HepG2 (cell line): Measurements from ENCODE around the gene NXT1. TPM values are rescaled to one million over a fixed set of nuclear protein-coding genes. Genes with fewer than 3 reads are reported as not detected.

Experiments
- ATAC-seq: fragments of 200-7000 bp; cut with Tn5 transposase; 3 replicates; pipeline ENCODE4 v1.9.1; 2020; ENCODE audit warnings: mild to moderate bottlenecking, moderate library complexity
- BruUV-seq: library from RNA; stranded (reverse); fragments of 400-500 nt; replicated peaks from 2 replicates; lab custom pipeline; 2021; lab: Mats Ljungman, UMichigan
- CTCF ChIA-PET: fragments of 300-600 bp; formaldehyde crosslinking; extraction: SDS; loops from one replicate; lab custom pipeline; 2021; ENCODE audit warnings: low total read pairs, inconsistent platforms, low intra/inter-chr PET ratio; lab: Yijun Ruan, JAX
- POLR2A ChIA-PET: fragments of 350-600 bp; sonication (Branson Sonifier 250); formaldehyde crosslinking; loops from one replicate; lab custom pipeline; 2020; ENCODE audit warnings: antibody characterized with exemption, inconsistent platforms; lab: Yijun Ruan, JAX
- DNase-seq: peaks from one replicate; pipeline ENCODE4 v3.0.0-alpha.2; 2015; ENCODE audit warnings: low spot score
- FAIRE-seq: peaks from 3 replicates; lab custom pipeline; 2011; peaks lifted over from hg19 to GRCh38; lab: Jason Lieb, UNC
- H2AFZ ChIP-seq: one replicate; pipeline ENCODE4 v1.6.1; 2011; ENCODE audit warnings: low read length, inconsistent platforms
- H3K27ac ChIP-seq: fragments of 300-600 bp; 3 replicates; pipeline ENCODE4 v1.8.0; 2011; ENCODE audit warnings: mixed run types, mild to moderate bottlenecking, mixed read lengths, low read length, inconsistent platforms; ENCODE audit not compliant: insufficient read depth; ENCODE audit errors: extremely low read length
- H3K27me3 ChIP-seq, 2 experiments: fragments of 200-600 bp in 1 of 2; 2 replicates in 1 of 2; 3 replicates in 1 of 2; pipeline versions ENCODE4 v1.6.0 to v1.8.0; 2011; ENCODE audit warnings: low read length in 2 of 2, mild to moderate bottlenecking in 2 of 2, moderate library complexity in 2 of 2, inconsistent platforms in 1 of 2; ENCODE audit not compliant: insufficient read depth in 2 of 2, control insufficient read depth in 1 of 2
- H3K36me3 ChIP-seq, 2 experiments: fragments of 200-600 bp in 1 of 2; replicated peaks in 1 of 2; 2 replicates in 1 of 2; 3 replicates in 1 of 2; pipeline versions ENCODE4 v1.5.1 to v1.8.0; 2011; ENCODE audit warnings: low read length in 2 of 2, inconsistent platforms in 1 of 2; ENCODE audit not compliant: insufficient read depth in 2 of 2, control insufficient read depth in 1 of 2
- H3K4me1 ChIP-seq: 2 replicates; pipeline ENCODE4 v1.5.1; 2012; ENCODE audit warnings: low read length, inconsistent platforms; ENCODE audit not compliant: insufficient read depth
- H3K4me2 ChIP-seq: 2 replicates; pipeline ENCODE4 v1.6.0; 2011; ENCODE audit warnings: low read depth, low read length, inconsistent platforms
- H3K4me3 ChIP-seq, 3 experiments: fragments of 200-600 bp in 1 of 3; sonication (generic), shearing (Covaris generic) in 1 of 3; replicated peaks in 1 of 3; 2 replicates each; pipeline ENCODE4 v1.5.1; 2011 to 2016; ENCODE audit warnings: low read length in 3 of 3, inconsistent platforms in 2 of 3, low read depth in 2 of 3, mild to moderate bottlenecking in 2 of 3, control low read depth in 1 of 3, mixed read lengths in 1 of 3; ENCODE audit not compliant: insufficient read depth in 1 of 3
- H3K79me2 ChIP-seq: one replicate; pipeline ENCODE4 v1.6.1; 2011; ENCODE audit warnings: low read length, inconsistent platforms; ENCODE audit not compliant: insufficient read depth
- H3K9ac ChIP-seq: 2 replicates; pipeline ENCODE4 v1.6.0; 2011; ENCODE audit warnings: mild to moderate bottlenecking, low read depth, low read length, inconsistent platforms; ENCODE audit not compliant: insufficient read depth
- H3K9me3 ChIP-seq: 2 replicates; pipeline ENCODE4 v1.5.1; 2012; ENCODE audit warnings: mild to moderate bottlenecking, low read length
- H4K20me1 ChIP-seq: 2 replicates; pipeline ENCODE4 v1.6.0; 2011; ENCODE audit warnings: inconsistent platforms, mild to moderate bottlenecking, low read length, moderate library complexity; ENCODE audit not compliant: insufficient read depth
- ARID3A ChIP-seq: IDR thresholded peaks from 2 replicates; pipeline ENCODE4 v1.6.1; 2012; ENCODE audit warnings: low read depth, low read length, improper control_type of control experiment
- ARID5B ChIP-seq: IDR thresholded peaks from 2 replicates; pipeline ENCODE4 v1.4.0; 2020; ENCODE audit warnings: mild to moderate bottlenecking, missing genetic modification reagents
- CENPBD1 ChIP-seq: sonication (generic); formaldehyde crosslinking; IDR thresholded peaks from 2 replicates; pipeline ENCODE4 v1.8.0; 2022; ENCODE audit warnings: missing genetic modification reagents, low read depth, mild to moderate bottlenecking, borderline replicate concordance
- E2F1 ChIP-seq: sonication (generic); formaldehyde crosslinking; IDR thresholded peaks from 2 replicates; pipeline ENCODE4 v1.5.0; 2020; ENCODE audit warnings: missing genetic modification reagents
- KLF15 ChIP-seq: sonication (generic); formaldehyde crosslinking; IDR thresholded peaks from 2 replicates; pipeline ENCODE4 v1.8.1; 2023; ENCODE audit warnings: borderline replicate concordance, mild to moderate bottlenecking, inconsistent platforms, missing genetic modification reagents, mixed read lengths
- MLLT10 ChIP-seq: sonication (generic); formaldehyde crosslinking; IDR thresholded peaks from 2 replicates; pipeline ENCODE4 v1.4.0; 2020; ENCODE audit warnings: missing genetic modification reagents
- RBFOX2 ChIP-seq: fragments of 200-400 bp; formaldehyde crosslinking; IDR thresholded peaks from 2 replicates; pipeline ENCODE4 v1.6.1; 2017; ENCODE audit warnings: low read depth, mild to moderate bottlenecking, low read length
- TBX2 ChIP-seq: sonication (generic); formaldehyde crosslinking; IDR thresholded peaks from 2 replicates; pipeline ENCODE4 v1.5.0; 2020; ENCODE audit warnings: missing genetic modification reagents, mild to moderate bottlenecking, borderline replicate concordance
- ZBTB39 ChIP-seq: sonication (generic); formaldehyde crosslinking; IDR thresholded peaks from 2 replicates; pipeline ENCODE4 v1.5.0; 2020; ENCODE audit warnings: missing genetic modification reagents
- ZNF616 ChIP-seq: sonication (generic); formaldehyde crosslinking; IDR thresholded peaks from 2 replicates; pipeline ENCODE4 v1.5.0; 2020; ENCODE audit warnings: low read depth, mild to moderate bottlenecking, missing genetic modification reagents
- ZNF740 ChIP-seq: sonication (generic); formaldehyde crosslinking; IDR thresholded peaks from 2 replicates; pipeline ENCODE4 v1.4.0; 2020; ENCODE audit warnings: missing genetic modification reagents
- WGBS: methylation state at CpG from one replicate; pipeline ENCODE4 v1.1.6; 2017; ENCODE audit warnings: low lambda C conversion rate; 5-methylcytosine and 5-hydroxymethylcytosine counted together
- in situ Hi-C: cut with HindIII; loops from 2 replicates; pipeline ENCODE4 v1.10.0; 2017; ENCODE audit warnings: low pct_unique_long_range_greater_than_20kb; ENCODE audit not compliant: extremely low pct_ligation_motif_present
- intact Hi-C: fragments of 100-400 bp; cut with micrococcal nuclease; formaldehyde crosslinking; loops from one replicate; pipeline ENCODE4 v1.10.0; 2022; ENCODE audit not compliant: unreplicated experiment
- polyA plus RNA-seq, 8 experiments: library from polyadenylated mRNA; depleted of rRNA in 3 of 8; stranded (reverse) in 7 of 8; unstranded in 1 of 8; fragments of >200 nt; fragmentation: Illumina TruSeq in 4 of 8; extraction: Trizol in 4 of 8; gene quantifications; 2 replicates each; pipeline versions ENCODE4 v1.2.1 to v1.2.3, GENCODE V29; 2011 to 2016; ENCODE audit warnings: low read depth in 4 of 8, missing spikeins in 1 of 8, mixed read lengths in 1 of 8; ENCODE audit not compliant: insufficient read depth in 1 of 8
- total RNA-seq, 5 experiments: library from RNA; depleted of rRNA; stranded (reverse); fragments of >200 nt; fragmentation: Illumina TruSeq; extraction: Trizol; gene quantifications; 2 replicates each; pipeline ENCODE4 v1.2.3, GENCODE V29; 2016; ENCODE audit warnings: low read depth in 1 of 5

NXT1 gene
- total and polyA plus RNA-seq, 2 of the 13 experiments (the other 11 are each of a cell fraction or from before 2014, with no cell fraction given), result 35.6 to 65.9 TPM

- TF ChIP-seq ARID5B (CRISPR knock-in tag), result peak; percentile 39; the same call in 1 of the 2 replicates
- TF ChIP-seq ARID3A, result peak; percentile 19; the same call in 1 of the 2 replicates
- TF ChIP-seq RBFOX2, result no peak
- peak; percentile 30 for TF ChIP-seq TBX2 (CRISPR knock-in tag)
- no peak for TF ChIP-seq CENPBD1
Observed at GRCh38 chr20:23340524-23340923, 10.1 kb upstream of the NXT1 start (continued).

GRCh38 chr20:23341073-23341472 is 9.5 kb upstream of the NXT1 start:
- no peaks in the 10 kb centered on the region for H4K20me1 ChIP-seq
- POLR2A ChIA-PET, result interaction anchor here (1.0 to 6.3 kb wide), 3 partner anchors 9 to 650 kb away, joined by 3 to 54 read pairs (median 6); partner anchors contain the start of gene NXT1
- H2AFZ ChIP-seq, result no peak overlapping the region
- H3K4me2 ChIP-seq, result no peak overlapping the region
- WGBS, result 3% methylated on average over 2 of the region's 2 CpGs
- FAIRE-seq (no peak), ATAC-seq (no peak), DNase-seq (no peak)
- no TSS peak for BruUV-seq
- H3K9ac ChIP-seq, result no peak overlapping the region
- intact Hi-C loops (loop anchor here (2.0 to 10.0 kb wide), 3 partner anchors 436 to 1002 kb away; no protein-coding TSS in a partner anchor), in situ Hi-C loops (loop anchor here (5.0 kb wide), 2 partner anchors 649 to 1004 kb away; no protein-coding TSS in a partner anchor)
- no peak overlapping the region for H3K27ac ChIP-seq
- no peaks in the 10 kb centered on the region; a peak in 1 of 5 replicates for H3K27me3 ChIP-seq
- no peaks in the 10 kb centered on the region for H3K79me2 ChIP-seq
- H3K4me1 ChIP-seq, result peaks cover 27% of the 10 kb centered on the region
- no peaks in the 10 kb centered on the region for H3K36me3 ChIP-seq
- H3K9me3 ChIP-seq, result no peaks in the 10 kb centered on the region
- CTCF ChIA-PET, result interaction anchor here (2.2 kb wide), 1 partner anchor 649 kb away, joined by 12 read pairs; no protein-coding TSS in a partner anchor
- no peak overlapping the region for H3K4me3 ChIP-seq
- TF ChIP-seq MLLT10 (CRISPR knock-in tag) (no peak), ZNF616 (no peak), ZNF740 (CRISPR knock-in tag) (no peak), KLF15 (CRISPR knock-in tag) (no peak), E2F1 (CRISPR knock-in tag) (no peak), ZBTB39 (CRISPR knock-in tag) (no peak)
